Bronchial epithelial cell (primary cell): ENCODE measurements around the gene UBE2O. TPM values are rescaled to one million over a fixed set of nuclear protein-coding genes. Genes with fewer than 3 reads are reported as not detected.
A peak's percentile ranks its signal among the peaks of the same experiment; 100 is the strongest.

Source experiments
- DNase-seq: peaks from one replicate; pipeline ENCODE4 v3.0.0-alpha.2; 2010; ENCODE audit warnings: low read depth
- FAIRE-seq: peaks from 2 replicates; lab custom pipeline; 2011; peaks lifted over from hg19 to GRCh38; lab: Jason Lieb, UNC
- H3K27me3 ChIP-seq: 2 replicates; pipeline ENCODE4 v1.5.1; 2011; ENCODE audit warnings: low read length; ENCODE audit not compliant: control insufficient read depth, insufficient read depth
- H3K36me3 ChIP-seq: 2 replicates; pipeline ENCODE4 v1.5.1; 2011; ENCODE audit warnings: low read length; ENCODE audit not compliant: control insufficient read depth, insufficient read depth
- H3K4me3 ChIP-seq: 2 replicates; pipeline ENCODE4 v1.5.1; 2011; ENCODE audit warnings: mild to moderate bottlenecking, low read depth, low read length, control low read depth
- total RNA-seq: library from RNA; depleted of rRNA; stranded (reverse); fragments of >200 nt; gene quantifications from 2 replicates; pipeline ENCODE4 v1.2.1, GENCODE V29; 2014
- TF ChIP-seq, protein P1 (sequence below): IDR thresholded peaks from 2 replicates; pipeline ENCODE4 v1.5.1; 2011; ENCODE audit warnings: mild to moderate bottlenecking, moderate library complexity, low read length, control low read depth, inconsistent platforms; ENCODE audit not compliant: insufficient read depth, severe bottlenecking

Gene UBE2O
- total RNA-seq, 1 donor from 2014 or later, result 15.8 TPM

DNA sequence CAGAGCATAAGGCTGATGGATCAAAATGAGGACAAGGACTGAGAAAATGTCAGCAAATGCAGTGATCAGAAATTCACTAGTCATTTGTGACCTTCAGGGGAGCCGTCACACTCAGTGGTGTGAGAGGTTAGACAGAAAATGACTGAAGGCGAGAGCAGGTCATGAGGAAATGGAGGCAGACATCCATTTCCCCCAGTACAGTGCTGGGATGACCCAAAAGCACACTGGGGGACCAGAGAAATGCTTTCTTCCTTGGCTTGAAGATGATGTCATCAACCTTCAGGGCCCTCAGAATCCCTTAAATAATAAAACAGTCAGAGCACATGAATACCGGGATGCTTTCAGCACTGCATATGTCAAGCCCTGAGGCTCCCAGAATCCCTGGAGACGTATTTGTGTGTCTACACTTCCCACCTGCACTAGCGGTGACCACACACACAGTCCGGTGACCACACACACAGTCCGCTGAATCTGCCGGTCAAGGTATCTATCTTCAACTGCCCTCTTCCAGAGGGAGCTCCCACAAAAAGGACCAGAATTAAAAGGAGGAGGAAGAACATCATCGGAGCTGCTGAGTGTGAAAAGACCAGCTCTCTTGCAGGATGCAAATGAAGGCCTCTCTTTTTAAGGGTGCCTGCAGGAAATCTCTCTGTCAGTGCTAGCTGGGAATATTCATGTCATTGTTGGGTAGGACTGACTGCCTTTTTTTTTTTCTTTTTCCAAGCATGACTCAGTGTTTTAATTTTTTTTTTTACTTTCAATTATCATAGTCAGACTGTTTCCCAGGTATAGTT, 8.2 kb downstream of the UBE2O start:
- no peaks in the 10 kb centered on the region for H3K36me3 ChIP-seq
- H3K27me3 ChIP-seq, result no peaks in the 10 kb centered on the region
- DNase-seq, result peak; percentile 27
- H3K4me3 ChIP-seq, result no peak overlapping the region
- no peak for FAIRE-seq
- TF ChIP-seq, protein P1, sequence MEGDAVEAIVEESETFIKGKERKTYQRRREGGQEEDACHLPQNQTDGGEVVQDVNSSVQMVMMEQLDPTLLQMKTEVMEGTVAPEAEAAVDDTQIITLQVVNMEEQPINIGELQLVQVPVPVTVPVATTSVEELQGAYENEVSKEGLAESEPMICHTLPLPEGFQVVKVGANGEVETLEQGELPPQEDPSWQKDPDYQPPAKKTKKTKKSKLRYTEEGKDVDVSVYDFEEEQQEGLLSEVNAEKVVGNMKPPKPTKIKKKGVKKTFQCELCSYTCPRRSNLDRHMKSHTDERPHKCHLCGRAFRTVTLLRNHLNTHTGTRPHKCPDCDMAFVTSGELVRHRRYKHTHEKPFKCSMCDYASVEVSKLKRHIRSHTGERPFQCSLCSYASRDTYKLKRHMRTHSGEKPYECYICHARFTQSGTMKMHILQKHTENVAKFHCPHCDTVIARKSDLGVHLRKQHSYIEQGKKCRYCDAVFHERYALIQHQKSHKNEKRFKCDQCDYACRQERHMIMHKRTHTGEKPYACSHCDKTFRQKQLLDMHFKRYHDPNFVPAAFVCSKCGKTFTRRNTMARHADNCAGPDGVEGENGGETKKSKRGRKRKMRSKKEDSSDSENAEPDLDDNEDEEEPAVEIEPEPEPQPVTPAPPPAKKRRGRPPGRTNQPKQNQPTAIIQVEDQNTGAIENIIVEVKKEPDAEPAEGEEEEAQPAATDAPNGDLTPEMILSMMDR, result no peak

DNA sequence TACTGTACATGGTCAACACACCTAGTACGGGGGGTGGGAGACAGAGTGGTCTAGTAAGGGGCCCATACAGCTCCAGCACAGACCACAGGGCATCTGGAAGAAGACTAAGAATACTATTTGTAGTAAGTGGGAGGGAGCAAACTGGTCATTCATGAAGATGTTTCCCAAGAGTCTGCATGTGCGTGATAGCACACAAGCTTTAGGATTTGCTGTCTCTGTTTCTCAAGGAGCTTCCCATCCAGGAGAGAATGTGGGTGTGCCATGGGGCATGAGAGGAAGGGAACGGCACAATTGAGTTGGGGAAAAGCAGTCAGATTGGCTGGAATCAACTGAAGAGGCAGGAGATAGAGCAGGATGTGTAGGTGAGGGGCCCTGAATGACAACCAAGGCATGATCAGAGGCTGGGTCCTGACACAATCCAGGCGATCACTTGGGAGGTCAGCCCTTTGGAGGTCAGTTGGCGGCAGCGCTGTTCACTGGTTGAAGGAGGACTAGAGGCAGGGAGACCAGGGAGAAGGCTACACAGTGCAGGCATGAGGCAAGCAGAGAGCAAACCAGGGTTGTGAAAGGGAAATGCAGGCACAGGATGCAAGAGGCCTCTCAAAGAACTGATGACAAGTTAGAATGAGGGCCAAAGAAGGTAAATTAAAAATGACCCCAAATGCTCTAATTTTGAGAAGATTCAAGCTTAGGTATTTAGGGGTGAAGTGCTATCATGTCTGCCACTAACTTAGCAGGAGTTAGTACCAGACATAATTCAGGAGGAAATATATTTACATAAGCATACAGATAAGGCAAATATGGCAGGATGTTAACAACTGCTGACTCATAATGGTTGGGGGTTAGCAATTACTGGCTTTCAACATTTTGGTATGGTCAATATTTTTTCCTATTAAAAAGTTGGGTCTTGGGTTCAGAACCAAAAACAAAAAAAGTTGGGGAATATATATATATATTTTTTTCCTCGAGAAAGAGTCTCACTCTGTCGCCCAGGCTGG, 10.3 kb downstream of the UBE2O start:
- DNase-seq, result no peak
- TF ChIP-seq, protein P1, result no peak
- no peak for FAIRE-seq

DNA sequence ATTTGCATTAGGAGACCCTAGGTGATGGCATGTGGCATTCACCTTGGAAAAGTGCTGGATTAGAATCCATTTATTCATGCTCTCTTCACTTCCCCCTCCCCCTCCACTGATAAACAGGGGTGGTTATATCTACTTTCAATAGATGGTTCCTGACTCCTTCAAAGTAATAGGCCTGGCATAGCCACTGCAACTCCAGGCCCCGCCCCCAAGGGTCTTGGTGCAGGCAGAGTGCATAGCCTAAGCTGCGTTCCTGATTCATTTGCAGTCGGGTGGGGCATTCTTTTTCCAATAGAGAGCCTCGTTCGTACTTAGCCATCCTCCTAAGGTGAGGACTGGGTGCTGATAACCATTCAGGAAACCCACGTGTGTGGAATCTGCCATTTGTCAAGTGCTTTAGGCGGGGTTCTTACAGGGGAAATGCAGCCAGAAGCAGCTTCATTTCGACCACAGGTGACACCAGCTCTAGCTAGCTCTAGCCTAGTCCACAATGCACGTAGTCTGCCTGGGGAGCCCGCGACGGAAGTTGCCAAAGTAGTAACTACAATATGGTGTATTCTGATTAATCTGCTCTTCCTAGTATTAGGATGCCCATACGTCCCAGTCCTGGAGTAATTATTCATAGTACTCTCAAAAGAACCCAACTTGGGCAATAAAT, 11.1 kb downstream of the UBE2O start:
- FAIRE-seq, result no peak
- DNase-seq, result no peak
- Histone ChIP-seq H3K27me3 (no peaks in the 10 kb centered on the region), H3K4me3 (no peak overlapping the region), H3K36me3 (no peaks in the 10 kb centered on the region)
- TF ChIP-seq, protein P1, result no peak

More for the DNA sequence above, 10.3 kb downstream of the UBE2O start:
- H3K27me3 ChIP-seq, result no peaks in the 10 kb centered on the region
- H3K36me3 ChIP-seq, result no peaks in the 10 kb centered on the region
- H3K4me3 ChIP-seq, result no peak overlapping the region

DNA sequence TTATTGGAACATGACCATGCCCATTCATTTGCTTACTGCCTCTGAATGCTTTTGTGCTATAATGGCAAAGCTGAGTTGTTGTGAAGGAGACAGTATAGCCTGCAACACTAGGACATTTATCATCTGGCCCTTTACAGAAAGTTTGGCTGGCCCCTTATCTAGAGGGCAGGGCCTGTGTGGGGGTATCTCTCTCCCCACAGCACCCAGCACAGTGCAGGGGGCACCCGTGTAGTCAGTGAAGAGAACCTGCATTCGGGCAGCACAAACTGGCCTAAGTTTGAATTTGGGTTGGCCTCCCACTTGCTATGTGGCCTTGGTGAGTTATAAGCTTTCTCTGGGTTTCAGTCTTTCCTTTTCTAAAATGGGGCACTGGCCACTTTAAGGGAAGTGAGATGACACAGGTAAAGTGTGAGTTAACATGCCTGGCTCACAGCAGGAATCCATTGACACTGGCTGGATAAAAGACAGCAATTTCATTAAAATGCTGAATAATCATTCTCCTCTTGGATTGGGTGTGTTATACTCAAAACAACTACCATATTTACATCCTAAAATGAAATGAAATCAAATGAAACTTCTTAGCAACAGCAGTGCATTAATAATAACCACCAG, 12.1 kb downstream of the UBE2O start:
- TF ChIP-seq, protein P1, result no peak
- DNase-seq, result no peak
- Histone ChIP-seq H3K4me3 (no peak overlapping the region), H3K36me3 (no peaks in the 10 kb centered on the region), H3K27me3 (no peaks in the 10 kb centered on the region)
- no peak for FAIRE-seq

DNA sequence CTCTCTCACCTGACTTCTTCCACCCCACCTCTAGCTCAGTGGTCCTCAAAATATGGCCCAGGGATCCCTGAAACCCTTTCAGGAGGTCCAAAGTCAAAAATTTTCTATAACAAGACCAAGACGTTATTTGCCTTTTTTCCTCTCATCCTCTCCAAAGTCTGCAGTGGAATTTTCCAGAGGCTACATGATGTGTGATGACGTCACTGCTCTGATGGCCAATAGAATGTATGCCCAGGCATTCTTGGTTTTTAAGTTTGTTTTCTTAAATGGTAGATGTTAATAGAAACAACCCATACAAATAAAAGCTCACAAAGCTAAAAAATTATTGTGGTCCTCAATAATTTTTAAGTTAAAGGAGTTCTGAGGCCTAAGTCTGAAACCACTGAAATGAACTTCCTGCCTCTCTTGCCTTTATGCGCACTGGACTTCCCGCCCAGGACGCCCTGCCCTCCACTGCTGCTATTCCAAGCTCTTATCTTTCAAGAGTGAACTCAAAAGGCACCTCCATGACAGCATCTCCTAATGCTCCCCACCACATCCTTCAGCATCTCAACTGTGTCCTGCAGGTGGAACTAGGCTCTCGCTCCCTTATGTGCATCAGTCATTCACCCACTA, 13.5 kb downstream of the UBE2O start:
- TF ChIP-seq, protein P1, result no peak
- Histone ChIP-seq H3K4me3 (no peak overlapping the region), H3K36me3 (no peaks in the 10 kb centered on the region), H3K27me3 (no peaks in the 10 kb centered on the region)
- DNase-seq (no peak), FAIRE-seq (no peak)
